Ovary (tissue), 9 donors: ENCODE data around the gene WWC1. TPM values are rescaled to one million over a fixed set of nuclear protein-coding genes. Genes with fewer than 3 reads are reported as not detected.

Experiments used
- DNase-seq, 5 donors: peaks; one replicate each; pipeline ENCODE4 v3.0.0-alpha.2; 2019 to 2020
- H3K27ac ChIP-seq, 2 donors: fragments of 200-600 bp; one replicate each; pipeline versions ENCODE4 v1.5.1 to v1.8.0; 2019 to 2022
- H3K27me3 ChIP-seq: fragments of 200-600 bp; one replicate; pipeline ENCODE4 v1.8.0; 2022
- H3K36me3 ChIP-seq: fragments of 200-600 bp; sonication (generic); one replicate; pipeline ENCODE4 v1.5.1; 2019
- H3K4me1 ChIP-seq: one replicate; pipeline ENCODE4 v1.8.1; 2013; ENCODE audit warnings: mild to moderate bottlenecking, moderate library complexity; ENCODE audit not compliant: insufficient read depth
- H3K4me3 ChIP-seq: fragments of 200-600 bp; sonication (generic); one replicate; pipeline ENCODE4 v1.5.1; 2017
- H3K9me3 ChIP-seq, 2 donors: fragments of 200-600 bp in 1 of 2; sonication (generic) in 1 of 2; one replicate each; pipeline versions ENCODE4 v1.5.1 to v1.8.1; 2013 to 2019; ENCODE audit warnings: mild to moderate bottlenecking in 1 of 2, moderate library complexity in 1 of 2
- CTCF ChIP-seq, 3 donors: fragments of 450-650 bp in 2 of 3; fragments of 200-600 bp in 1 of 3; IDR thresholded peaks; one replicate each; pipeline versions ENCODE4 v1.5.1 to v1.8.0; 2016 to 2022; ENCODE audit warnings: antibody characterized with exemption in 3 of 3, mild to moderate bottlenecking in 1 of 3
- EP300 ChIP-seq: sonication (generic); formaldehyde crosslinking; IDR thresholded peaks from one replicate; pipeline ENCODE4 v1.6.1; 2017; ENCODE audit warnings: antibody characterized with exemption
- POLR2A ChIP-seq: fragments of 450-650 bp; IDR thresholded peaks from one replicate; pipeline ENCODE4 v1.6.1; 2017; ENCODE audit warnings: antibody characterized with exemption, mild to moderate bottlenecking, moderate library complexity
- WGBS, 3 donors: extraction: QIAGEN DNeasy Blood & Tissue Kit in 1 of 3; methylation state at CpG; one replicate each; pipeline versions ENCODE4 v1.1.5 to v1.1.7; 2013 to 2017; 5-methylcytosine and 5-hydroxymethylcytosine counted together
- intact Hi-C, 4 donors: fragments of 100-400 bp; cut with DNase I; formaldehyde crosslinking; loops; one replicate each; pipeline versions ENCODE4 v1.11.0 to v1.15.1; 2022 to 2023
- polyA plus RNA-seq, 2 donors: library from polyadenylated mRNA; stranded (reverse); fragments of 200-250 nt in 1 of 2; fragments of 350-450 nt in 1 of 2; fragmentation: Illumina TruSeq in 1 of 2; extraction: RNeasy Lipid Tissue Mini Kit (QIAGEN cat#74804) in 1 of 2; gene quantifications; one replicate each; pipeline ENCODE4 v1.2.3, GENCODE V29; 2013 to 2014
- total RNA-seq, 7 donors: library from RNA; depleted of rRNA in 2 of 7; stranded (reverse); fragments of >200 nt in 2 of 7; fragmentation: NEBNext Ultra II Directional in 3 of 7; extraction: Animal tissue kit (Norgen Biotek cat#: 25700) in 3 of 7; gene quantifications; one replicate each; pipeline versions ENCODE4 v1.1.0 to v1.2.4, GENCODE V29; 2016 to 2023
- donor health status: DM: no; HTN: no; CAD: no; lungs with moderate emphysema.
- donor health status: DM: no; HTN: no; CAD: no.
- donor health status: Bipolar disorder and iron deficiency.
- donor health status: DM: yes; HTN: yes; CAD: no.
- donor health status: DM: no; HTN: no; CAD: no.
- donor health status: DM: yes; HTN: yes; CAD: no.

Gene WWC1
- total and polyA plus RNA-seq, 9 donors, result 0.58 to 60.3 (median 5.3) TPM

GRCh38 chr5:168502563-168503237 lies 211.3 kb downstream of the WWC1 start:
- TF ChIP-seq POLR2A, result no peak
- Histone ChIP-seq H3K27me3 (no peaks in the 10 kb centered on the region), H3K4me3 (no peak overlapping the region), H3K36me3 (no peaks in the 10 kb centered on the region), H3K4me1 (no peaks in the 10 kb centered on the region), H3K9me3 (no peaks in the 10 kb centered on the region), H3K27ac (no peak overlapping the region)
- 80 to 85% (median 82%) methylated on average over 7 of the region's 7 CpGs for WGBS, 3 donors
- intact Hi-C loops, result no loop called here
- no peak for DNase-seq

GRCh38 chr5:168513861-168514428 lies 222.5 kb downstream of the WWC1 start:
- no peaks in the 10 kb centered on the region for H3K9me3 ChIP-seq
- no peaks in the 10 kb centered on the region for H3K27me3 ChIP-seq
- no peak for TF ChIP-seq POLR2A
- TF ChIP-seq EP300, result no peak
- no peak for TF ChIP-seq CTCF (IDR thresholded peaks at IDR 0.05)
- no peak overlapping the region for H3K27ac ChIP-seq
- no peaks in the 10 kb centered on the region for H3K36me3 ChIP-seq
- no peaks in the 10 kb centered on the region for H3K4me1 ChIP-seq
- no peak for DNase-seq
- intact Hi-C loops, result no loop called here
- no peak overlapping the region for H3K4me3 ChIP-seq
- 97 to 99% (median 97%) methylated on average over 2 of the region's 2 CpGs for whole genome bisulfite sequencing, 3 donors

Other genes starting within 250 kb of the WWC1 start
- 100 to 1,000 TPM in 1 of 7 donors, 10 to 100 TPM in 6; 62.0 to 104 (median 75.3) TPM for gene RARS1, start 194.8 kb downstream of the WWC1 start, total RNA-seq
- 10 to 100 TPM; 19.1 to 41.5 TPM for gene RARS1, start 194.8 kb downstream of the WWC1 start, polyA plus RNA-seq
- gene FBLL1, start 237.7 kb downstream of the WWC1 start, total RNA-seq, result 1 to 10 TPM in 4 of 7 donors, under 1 TPM in 3; 0.23 to 4.9 (median 1.0) TPM
- gene FBLL1, start 237.7 kb downstream of the WWC1 start, polyA plus RNA-seq, result 1 to 10 TPM in 1 of 2 donors, under 1 TPM in 1; 0.15 to 1.0 TPM